Lower leg skin (tissue), 3 donors: Measurements from ENCODE around the gene GSTT2.

Source experiments
- CTCF ChIP-seq, 3 donors: fragments of 450-650 bp; IDR thresholded peaks; one replicate each; pipeline ENCODE4 v1.5.1; 2016; ENCODE audit warnings: antibody characterized with exemption in 3 of 3, mild to moderate bottlenecking in 3 of 3, moderate library complexity in 2 of 3
- POLR2A ChIP-seq, 2 donors: fragments of 450-650 bp; IDR thresholded peaks; one replicate each; pipeline ENCODE4 v1.6.1; 2016 to 2017; ENCODE audit warnings: antibody characterized with exemption in 2 of 2, mild to moderate bottlenecking in 1 of 2, moderate library complexity in 1 of 2

GRCh38 chr22:24023204-24023789 is 43.4 kb downstream of the GSTT2 start:
- TF ChIP-seq CTCF (IDR thresholded peaks at IDR 0.05) (no peak), POLR2A (IDR thresholded peaks at IDR 0.05) (no peak)
